ENCODE results near the gene SMIM8. TPM values are rescaled to one million over a fixed set of nuclear protein-coding genes. Genes with fewer than 3 reads are reported as not detected.

Gene SMIM8
- polyA plus RNA-seq, 1 donor from 2014 or later = 30.6 TPM

DNA sequence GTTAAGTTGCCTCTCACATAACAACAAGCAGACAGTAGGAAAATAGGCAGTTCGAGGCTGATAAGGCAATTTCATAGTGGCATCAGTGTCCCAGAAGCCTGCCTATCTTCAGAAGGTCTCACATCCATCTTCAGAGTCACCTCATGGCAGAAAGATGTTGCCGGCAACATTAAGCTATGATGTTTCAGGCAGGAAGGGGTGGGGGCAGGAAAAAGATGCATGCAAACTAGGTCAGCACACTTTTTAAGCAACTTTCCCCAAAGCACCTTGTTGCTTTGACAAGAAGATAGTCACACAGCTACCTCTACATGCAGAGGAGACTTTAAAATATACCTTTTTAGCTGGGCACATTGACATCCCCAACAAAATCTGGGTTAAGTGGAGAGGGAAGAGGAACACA lies 43.2 kb upstream of the SMIM8 start:
- no peak overlapping the region for H3K4me3 ChIP-seq (ENCODE audit: low read length)
- no peaks in the 10 kb centered on the region for H4K20me1 ChIP-seq (ENCODE audit: insufficient read depth)
- no peaks in the 10 kb centered on the region for H3K9me2 ChIP-seq (ENCODE audit: insufficient read depth, low read length)
- H3K4me2 ChIP-seq (ENCODE audit: low read length) = no peak overlapping the region
- no peaks in the 10 kb centered on the region for H3K36me3 ChIP-seq (ENCODE audit: insufficient read depth, low read length)
- no peak overlapping the region for H2AFZ ChIP-seq (ENCODE audit: low read depth, low read length)
- H3K9me3 ChIP-seq (ENCODE audit: low read length) = no peaks in the 10 kb centered on the region
- no peaks in the 10 kb centered on the region for H3K27me3 ChIP-seq (ENCODE audit: insufficient read depth, low read depth, low read length)
- TF ChIP-seq, protein P1, sequence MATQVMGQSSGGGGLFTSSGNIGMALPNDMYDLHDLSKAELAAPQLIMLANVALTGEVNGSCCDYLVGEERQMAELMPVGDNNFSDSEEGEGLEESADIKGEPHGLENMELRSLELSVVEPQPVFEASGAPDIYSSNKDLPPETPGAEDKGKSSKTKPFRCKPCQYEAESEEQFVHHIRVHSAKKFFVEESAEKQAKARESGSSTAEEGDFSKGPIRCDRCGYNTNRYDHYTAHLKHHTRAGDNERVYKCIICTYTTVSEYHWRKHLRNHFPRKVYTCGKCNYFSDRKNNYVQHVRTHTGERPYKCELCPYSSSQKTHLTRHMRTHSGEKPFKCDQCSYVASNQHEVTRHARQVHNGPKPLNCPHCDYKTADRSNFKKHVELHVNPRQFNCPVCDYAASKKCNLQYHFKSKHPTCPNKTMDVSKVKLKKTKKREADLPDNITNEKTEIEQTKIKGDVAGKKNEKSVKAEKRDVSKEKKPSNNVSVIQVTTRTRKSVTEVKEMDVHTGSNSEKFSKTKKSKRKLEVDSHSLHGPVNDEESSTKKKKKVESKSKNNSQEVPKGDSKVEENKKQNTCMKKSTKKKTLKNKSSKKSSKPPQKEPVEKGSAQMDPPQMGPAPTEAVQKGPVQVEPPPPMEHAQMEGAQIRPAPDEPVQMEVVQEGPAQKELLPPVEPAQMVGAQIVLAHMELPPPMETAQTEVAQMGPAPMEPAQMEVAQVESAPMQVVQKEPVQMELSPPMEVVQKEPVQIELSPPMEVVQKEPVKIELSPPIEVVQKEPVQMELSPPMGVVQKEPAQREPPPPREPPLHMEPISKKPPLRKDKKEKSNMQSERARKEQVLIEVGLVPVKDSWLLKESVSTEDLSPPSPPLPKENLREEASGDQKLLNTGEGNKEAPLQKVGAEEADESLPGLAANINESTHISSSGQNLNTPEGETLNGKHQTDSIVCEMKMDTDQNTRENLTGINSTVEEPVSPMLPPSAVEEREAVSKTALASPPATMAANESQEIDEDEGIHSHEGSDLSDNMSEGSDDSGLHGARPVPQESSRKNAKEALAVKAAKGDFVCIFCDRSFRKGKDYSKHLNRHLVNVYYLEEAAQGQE (IDR thresholded peaks at IDR 0.05; ENCODE audit: borderline replicate concordance) = no peak
- TF ChIP-seq EZH2 (IDR thresholded peaks at IDR 0.05; ENCODE audit: borderline replicate concordance, insufficient read depth, low read length, poor library complexity, severe bottlenecking) = no peak
- TF ChIP-seq, protein P2, sequence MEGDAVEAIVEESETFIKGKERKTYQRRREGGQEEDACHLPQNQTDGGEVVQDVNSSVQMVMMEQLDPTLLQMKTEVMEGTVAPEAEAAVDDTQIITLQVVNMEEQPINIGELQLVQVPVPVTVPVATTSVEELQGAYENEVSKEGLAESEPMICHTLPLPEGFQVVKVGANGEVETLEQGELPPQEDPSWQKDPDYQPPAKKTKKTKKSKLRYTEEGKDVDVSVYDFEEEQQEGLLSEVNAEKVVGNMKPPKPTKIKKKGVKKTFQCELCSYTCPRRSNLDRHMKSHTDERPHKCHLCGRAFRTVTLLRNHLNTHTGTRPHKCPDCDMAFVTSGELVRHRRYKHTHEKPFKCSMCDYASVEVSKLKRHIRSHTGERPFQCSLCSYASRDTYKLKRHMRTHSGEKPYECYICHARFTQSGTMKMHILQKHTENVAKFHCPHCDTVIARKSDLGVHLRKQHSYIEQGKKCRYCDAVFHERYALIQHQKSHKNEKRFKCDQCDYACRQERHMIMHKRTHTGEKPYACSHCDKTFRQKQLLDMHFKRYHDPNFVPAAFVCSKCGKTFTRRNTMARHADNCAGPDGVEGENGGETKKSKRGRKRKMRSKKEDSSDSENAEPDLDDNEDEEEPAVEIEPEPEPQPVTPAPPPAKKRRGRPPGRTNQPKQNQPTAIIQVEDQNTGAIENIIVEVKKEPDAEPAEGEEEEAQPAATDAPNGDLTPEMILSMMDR (IDR thresholded peaks at IDR 0.05; ENCODE audit: poor library complexity, severe bottlenecking) = no peak
- no peak for TF ChIP-seq EP300 (conservative IDR thresholded peaks at IDR 0.05; ENCODE audit: poor library complexity, severe bottlenecking)
- TF ChIP-seq TAF1 (IDR thresholded peaks at IDR 0.05; ENCODE audit: low read depth) = no peak
- TF ChIP-seq RAD21 (conservative IDR thresholded peaks at IDR 0.05) = no peak
- TF ChIP-seq POLR2AphosphoS5 (IDR thresholded peaks at IDR 0.05) = no peak
- H3K79me2 ChIP-seq (replicated peaks; ENCODE audit: insufficient read depth, low read length) = no peaks in the 10 kb centered on the region
- H3F3A ChIP-seq (ENCODE audit: insufficient read depth, low read length, poor library complexity, severe bottlenecking) = no peaks in the 10 kb centered on the region
- H3K27ac ChIP-seq (ENCODE audit: low read length) = no peak overlapping the region
- H3K9ac ChIP-seq (ENCODE audit: low read length) = no peak overlapping the region

DNA sequence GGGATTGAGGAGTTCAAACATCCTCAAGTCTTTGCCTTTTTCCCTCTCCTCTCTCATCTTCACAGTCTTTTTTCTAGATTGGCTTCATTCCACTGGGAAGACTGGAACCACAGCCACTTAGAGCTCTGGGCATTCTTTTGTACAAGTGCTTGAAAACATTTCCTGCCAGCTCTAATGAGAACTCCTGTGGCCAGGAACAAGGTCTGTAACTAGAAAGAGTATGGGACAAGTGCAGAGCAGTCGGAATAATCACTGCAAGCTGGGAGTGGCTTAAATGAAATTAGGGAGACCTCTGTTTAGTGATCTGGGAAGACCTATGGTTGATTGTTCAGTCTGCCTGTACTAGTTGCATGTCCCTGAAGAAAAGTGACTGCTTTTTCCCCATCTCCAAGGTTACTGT lies 41.0 kb upstream of the SMIM8 start:
- Histone ChIP-seq H3F3A (ENCODE audit: insufficient read depth, low read length, poor library complexity, severe bottlenecking) (no peaks in the 10 kb centered on the region), H3K79me2 (replicated peaks; ENCODE audit: insufficient read depth, low read length) (no peaks in the 10 kb centered on the region), H3K4me2 (ENCODE audit: low read length) (no peak overlapping the region), H3K9me3 (ENCODE audit: low read length) (no peaks in the 10 kb centered on the region), H2AFZ (ENCODE audit: low read depth, low read length) (no peak overlapping the region), H3K9ac (ENCODE audit: low read length) (no peak overlapping the region), H3K4me3 (ENCODE audit: low read length) (no peak overlapping the region), H4K20me1 (ENCODE audit: insufficient read depth) (no peaks in the 10 kb centered on the region), H3K36me3 (ENCODE audit: insufficient read depth, low read length) (no peaks in the 10 kb centered on the region), H3K27ac (ENCODE audit: low read length) (no peak overlapping the region), H3K27me3 (ENCODE audit: insufficient read depth, low read depth, low read length) (no peaks in the 10 kb centered on the region), H3K9me2 (ENCODE audit: insufficient read depth, low read length) (no peaks in the 10 kb centered on the region)
- TF ChIP-seq RAD21 (conservative IDR thresholded peaks at IDR 0.05) = no peak
- TF ChIP-seq, protein P1 (IDR thresholded peaks at IDR 0.05; ENCODE audit: borderline replicate concordance) = no peak
- TF ChIP-seq POLR2AphosphoS5 (IDR thresholded peaks at IDR 0.05) = no peak

Data from neural cell (in vitro differentiated cells).